Fibroblast of lung (primary cell): ENCODE results near the gene MAP2K6. TPM values are rescaled to one million over a fixed set of nuclear protein-coding genes. Genes with fewer than 3 reads are reported as not detected.

ENCODE experiments used
- DNase-seq, 2 donors: peaks; one replicate each; pipeline versions ENCODE4 v3.0.0 to v3.0.0-alpha.2; 2010; ENCODE audit warnings: low read depth in 2 of 2
- H2AFZ ChIP-seq: 2 replicates; pipeline ENCODE4 v1.5.1; 2012; ENCODE audit warnings: low read length, control low read depth, inconsistent platforms
- H3K27ac ChIP-seq: 2 replicates; pipeline ENCODE4 v1.5.1; 2011; ENCODE audit warnings: low read length, control low read depth; ENCODE audit not compliant: insufficient read depth
- H3K27me3 ChIP-seq: 2 replicates; pipeline ENCODE4 v1.5.1; 2011; ENCODE audit warnings: mild to moderate bottlenecking, low read length; ENCODE audit not compliant: control insufficient read depth, insufficient read depth
- H3K36me3 ChIP-seq: 2 replicates; pipeline ENCODE4 v1.5.1; 2011; ENCODE audit warnings: low read length; ENCODE audit not compliant: control insufficient read depth, insufficient read depth
- H3K4me1 ChIP-seq: 2 replicates; pipeline ENCODE4 v1.5.1; 2011; ENCODE audit warnings: low read length; ENCODE audit not compliant: control insufficient read depth, insufficient read depth; ENCODE audit errors: extremely low read depth
- H3K4me2 ChIP-seq: 2 replicates; pipeline ENCODE4 v1.5.1; 2011; ENCODE audit warnings: low read length, control low read depth; ENCODE audit not compliant: insufficient read depth; ENCODE audit errors: extremely low read depth
- H3K4me3 ChIP-seq, 4 experiments: fragments of 200-600 bp in 1 of 4; sonication (generic) in 1 of 4; replicated peaks in 1 of 4; 2 replicates each; pipeline ENCODE4 v1.5.1; 2011 to 2016; ENCODE audit warnings: low read length in 4 of 4, low read depth in 3 of 4, mild to moderate bottlenecking in 3 of 4, control low read depth in 2 of 4, inconsistent platforms in 1 of 4, mixed read lengths in 1 of 4; ENCODE audit not compliant: insufficient read depth in 1 of 4; ENCODE audit errors: control extremely low read depth in 1 of 4
- H3K79me2 ChIP-seq: 2 replicates; pipeline ENCODE4 v1.5.1; 2012; ENCODE audit warnings: mild to moderate bottlenecking, low read length, inconsistent platforms; ENCODE audit not compliant: control insufficient read depth, insufficient read depth
- H3K9ac ChIP-seq: 2 replicates; pipeline ENCODE4 v1.5.1; 2011; ENCODE audit warnings: mild to moderate bottlenecking, low read length, control low read depth; ENCODE audit not compliant: insufficient read depth
- H3K9me3 ChIP-seq: 2 replicates; pipeline ENCODE4 v1.5.1; 2012; ENCODE audit warnings: low read depth, low read length; ENCODE audit not compliant: control insufficient read depth, insufficient read depth
- H4K20me1 ChIP-seq: 2 replicates; pipeline ENCODE4 v1.5.1; 2011; ENCODE audit warnings: low read length; ENCODE audit not compliant: control insufficient read depth, insufficient read depth; ENCODE audit errors: extremely low read depth
- EZH2 ChIP-seq: IDR thresholded peaks from 2 replicates; pipeline ENCODE4 v1.5.1; 2012; ENCODE audit warnings: low read length, control low read depth, mild to moderate bottlenecking; ENCODE audit errors: missing control alignments
- polyA plus RNA-seq, 2 donors: library from polyadenylated mRNA; depleted of rRNA in 1 of 2; stranded (reverse) in 1 of 2; unstranded in 1 of 2; fragments of >200 nt; gene quantifications; 2 replicates each; pipeline ENCODE4 v1.2.1, GENCODE V29; 2011 to 2012; ENCODE audit warnings: missing spikeins in 1 of 2
- total RNA-seq: library from RNA; depleted of rRNA; stranded (reverse); fragments of >200 nt; gene quantifications from 2 replicates; pipeline ENCODE4 v1.2.1, GENCODE V29; 2014
- TF ChIP-seq, protein P1 (sequence below), 2 donors: IDR thresholded peaks in 1 of 2; conservative IDR thresholded peaks in 1 of 2; 1 replicate in 1 of 2; 2 replicates in 1 of 2; pipeline ENCODE4 v1.5.1; 2011 to 2012; ENCODE audit warnings: low read length in 2 of 2, control low read depth in 1 of 2, inconsistent platforms in 1 of 2, low read depth in 1 of 2, mild to moderate bottlenecking in 1 of 2

Gene MAP2K6
- total and polyA plus RNA-seq, 2 donors (not counting 1 experiment from before 2014, with no cell fraction given) = 2.7 to 39.5 TPM

DNA sequence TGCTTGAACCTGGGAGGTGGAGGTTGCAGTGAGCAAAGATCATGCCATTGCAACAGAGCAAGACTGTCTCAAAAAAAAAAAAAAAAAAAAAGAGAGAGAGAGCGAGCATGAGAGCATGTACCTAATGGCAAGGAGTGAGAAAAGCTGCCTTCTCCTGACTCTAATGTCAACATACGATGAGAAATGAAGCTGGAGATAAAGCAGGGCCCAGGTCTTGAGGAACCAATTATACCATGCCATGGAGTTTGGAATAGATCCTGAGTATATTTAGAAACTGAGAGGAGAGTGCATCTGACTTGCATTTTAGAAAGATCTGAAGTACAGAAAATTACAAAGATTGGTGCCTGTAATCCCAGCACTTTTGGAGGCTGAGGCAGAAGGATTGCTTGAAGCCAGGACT, 3.8 kb upstream of the MAP2K6 start:
- H3K9ac ChIP-seq = no peak overlapping the region
- no peak overlapping the region for H3K27ac ChIP-seq
- H3K4me2 ChIP-seq = no peak overlapping the region
- H3K27me3 ChIP-seq = no peaks in the 10 kb centered on the region
- no peaks in the 10 kb centered on the region for H3K9me3 ChIP-seq
- no peak overlapping the region for H3K4me3 ChIP-seq
- H2AFZ ChIP-seq = no peak overlapping the region
- no peak for TF ChIP-seq EZH2
- TF ChIP-seq, protein P1, sequence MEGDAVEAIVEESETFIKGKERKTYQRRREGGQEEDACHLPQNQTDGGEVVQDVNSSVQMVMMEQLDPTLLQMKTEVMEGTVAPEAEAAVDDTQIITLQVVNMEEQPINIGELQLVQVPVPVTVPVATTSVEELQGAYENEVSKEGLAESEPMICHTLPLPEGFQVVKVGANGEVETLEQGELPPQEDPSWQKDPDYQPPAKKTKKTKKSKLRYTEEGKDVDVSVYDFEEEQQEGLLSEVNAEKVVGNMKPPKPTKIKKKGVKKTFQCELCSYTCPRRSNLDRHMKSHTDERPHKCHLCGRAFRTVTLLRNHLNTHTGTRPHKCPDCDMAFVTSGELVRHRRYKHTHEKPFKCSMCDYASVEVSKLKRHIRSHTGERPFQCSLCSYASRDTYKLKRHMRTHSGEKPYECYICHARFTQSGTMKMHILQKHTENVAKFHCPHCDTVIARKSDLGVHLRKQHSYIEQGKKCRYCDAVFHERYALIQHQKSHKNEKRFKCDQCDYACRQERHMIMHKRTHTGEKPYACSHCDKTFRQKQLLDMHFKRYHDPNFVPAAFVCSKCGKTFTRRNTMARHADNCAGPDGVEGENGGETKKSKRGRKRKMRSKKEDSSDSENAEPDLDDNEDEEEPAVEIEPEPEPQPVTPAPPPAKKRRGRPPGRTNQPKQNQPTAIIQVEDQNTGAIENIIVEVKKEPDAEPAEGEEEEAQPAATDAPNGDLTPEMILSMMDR (conservative IDR thresholded peaks at IDR 0.05 in 1 of 2, IDR thresholded peaks at IDR 0.05 in 1 of 2; ENCODE audit: low read depth in 1 of 2, low read length in 2 of 2) = no peak
- no peaks in the 10 kb centered on the region for H4K20me1 ChIP-seq
- no peak for DNase-seq
- no peaks in the 10 kb centered on the region for H3K36me3 ChIP-seq
- no peaks in the 10 kb centered on the region for H3K79me2 ChIP-seq
- no peaks in the 10 kb centered on the region for H3K4me1 ChIP-seq

DNA sequence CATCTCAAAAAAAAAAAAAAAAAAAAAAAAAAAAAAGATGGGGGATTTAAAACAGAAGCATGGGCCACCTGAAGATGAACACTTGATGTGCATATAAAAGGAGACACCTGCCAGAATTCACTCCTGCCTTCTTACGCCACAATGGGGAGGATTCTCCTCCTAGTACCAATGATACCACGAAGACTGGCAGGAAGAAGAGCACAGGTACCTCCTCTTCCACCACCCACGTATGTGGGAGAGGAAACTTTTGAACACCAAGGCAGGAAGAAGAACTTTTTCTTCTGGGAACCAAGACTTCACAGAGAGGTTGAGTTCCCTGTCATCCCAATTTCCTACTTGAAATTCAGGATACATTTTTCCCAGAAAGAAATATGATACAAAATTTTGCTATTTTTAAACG, 2.7 kb upstream of the MAP2K6 start:
- H3K9ac ChIP-seq = no peak overlapping the region
- no peak overlapping the region for H3K27ac ChIP-seq

DNA sequence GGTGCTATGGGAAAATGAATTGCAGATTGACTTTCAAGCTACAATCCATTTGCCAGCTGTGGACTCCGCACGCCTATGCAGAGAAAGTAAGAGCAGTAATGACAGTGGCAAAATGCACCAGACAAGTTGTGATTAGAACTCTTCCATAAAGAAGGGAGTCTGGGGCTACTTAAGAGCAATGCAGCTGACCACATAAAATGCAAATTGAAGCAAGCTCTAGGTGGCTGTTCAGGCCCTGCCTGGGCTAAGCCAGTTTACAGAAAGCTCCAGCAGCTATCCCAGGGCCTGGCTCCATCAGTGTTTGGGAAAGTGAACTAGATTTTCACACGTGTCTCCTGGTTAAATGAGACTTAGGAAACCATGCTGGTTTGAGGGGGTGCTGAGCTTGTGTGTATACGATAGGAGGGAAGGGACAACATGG, 2.2 kb upstream of the MAP2K6 start:
- H3K36me3 ChIP-seq = no peaks in the 10 kb centered on the region
- no peaks in the 10 kb centered on the region for H3K4me1 ChIP-seq
- TF ChIP-seq EZH2 = no peak
- TF ChIP-seq, protein P1 (conservative IDR thresholded peaks at IDR 0.05 in 1 of 2, IDR thresholded peaks at IDR 0.05 in 1 of 2; ENCODE audit: low read depth in 1 of 2, low read length in 2 of 2) = no peak
- no peaks in the 10 kb centered on the region for H3K9me3 ChIP-seq
- DNase-seq = no peak
- no peak overlapping the region for H3K4me3 ChIP-seq
- H3K9ac ChIP-seq = no peak overlapping the region
- H3K27ac ChIP-seq = no peak overlapping the region
- no peaks in the 10 kb centered on the region for H3K79me2 ChIP-seq
- H3K4me2 ChIP-seq = no peak overlapping the region
- H4K20me1 ChIP-seq = no peaks in the 10 kb centered on the region
- H3K27me3 ChIP-seq = no peaks in the 10 kb centered on the region
- H2AFZ ChIP-seq = no peak overlapping the region

More for the DNA sequence above, 2.7 kb upstream of the MAP2K6 start:
- H3K9me3 ChIP-seq = no peaks in the 10 kb centered on the region
- no peak overlapping the region for H3K4me3 ChIP-seq
- no peak for TF ChIP-seq EZH2
- TF ChIP-seq, protein P1 (conservative IDR thresholded peaks at IDR 0.05 in 1 of 2, IDR thresholded peaks at IDR 0.05 in 1 of 2; ENCODE audit: low read depth in 1 of 2, low read length in 2 of 2) = no peak
- no peak for DNase-seq
- no peaks in the 10 kb centered on the region for H4K20me1 ChIP-seq
- H3K79me2 ChIP-seq = no peaks in the 10 kb centered on the region
- no peaks in the 10 kb centered on the region for H3K36me3 ChIP-seq
- no peak overlapping the region for H3K4me2 ChIP-seq
- H2AFZ ChIP-seq = no peak overlapping the region
- no peaks in the 10 kb centered on the region for H3K4me1 ChIP-seq
- no peaks in the 10 kb centered on the region for H3K27me3 ChIP-seq
